Right atrium auricular region (tissue), 2 donors: ENCODE results near the gene BANP. TPM values are rescaled to one million over a fixed set of nuclear protein-coding genes. Genes with fewer than 3 reads are reported as not detected.
"Not testable (repeated sequence)": the region's sequence is repeated elsewhere in the genome, so short reads cannot be mapped to it uniquely, and the experiment has no call there.

Experiments used
- DNase-seq: peaks from one replicate; pipeline ENCODE4 v3.0.0-alpha.2; 2019; ENCODE audit warnings: low spot score
- H3K27ac ChIP-seq, 2 donors: fragments of 200-600 bp; sonication (generic); 1 replicate in 1 of 2; 2 replicates in 1 of 2; pipeline ENCODE4 v1.5.1; 2016 to 2019
- H3K27me3 ChIP-seq, 2 donors: fragments of 200-600 bp; sonication (generic); one replicate each; pipeline versions ENCODE4 v1.5.1 to v1.6.0; 2017 to 2019
- H3K36me3 ChIP-seq: fragments of 200-600 bp; sonication (generic); one replicate; pipeline ENCODE4 v1.5.1; 2016
- H3K4me1 ChIP-seq, 2 donors: fragments of 200-600 bp; sonication (generic); one replicate each; pipeline versions ENCODE4 v1.5.1 to v1.6.0; 2017 to 2019
- H3K4me3 ChIP-seq, 2 donors: fragments of 200-600 bp; sonication (generic); 1 replicate in 1 of 2; 2 replicates in 1 of 2; pipeline ENCODE4 v1.5.1; 2017 to 2019; ENCODE audit warnings: mild to moderate bottlenecking in 1 of 2, moderate library complexity in 1 of 2
- H3K9me3 ChIP-seq, 2 donors: fragments of 200-600 bp; sonication (generic); one replicate each; pipeline ENCODE4 v1.5.1; 2019
- CTCF ChIP-seq, 2 donors: fragments of 200-600 bp; sonication (generic); IDR thresholded peaks; one replicate each; pipeline ENCODE4 v1.5.1; 2019; ENCODE audit warnings: antibody characterized with exemption in 2 of 2
- total RNA-seq, 2 donors: library from RNA; depleted of rRNA; stranded (reverse); fragments of >200 nt; gene quantifications; one replicate each; pipeline ENCODE4 v1.1.0, GENCODE V29; 2016

BANP gene
- total RNA-seq, 2 donors from 2014 or later: 10.4 to 14.4 TPM

GRCh38 chr16:88086571-88087516 lies 135.6 kb downstream of the BANP start:
- H3K9me3 ChIP-seq: no peaks in the 10 kb centered on the region
- no peak for DNase-seq
- H3K4me3 ChIP-seq: no peak overlapping the region
- H3K36me3 ChIP-seq: no peaks in the 10 kb centered on the region
- no peak for TF ChIP-seq CTCF (IDR thresholded peaks at IDR 0.05)
- no peaks in the 10 kb centered on the region for H3K27me3 ChIP-seq
- peaks cover 0 to 16% of the 10 kb centered on the region in 2 donors for H3K4me1 ChIP-seq
- no peak overlapping the region for H3K27ac ChIP-seq

GRCh38 chr16:88087517-88087877 lies 136.3 kb downstream of the BANP start:
- Histone ChIP-seq H3K4me3 (no peak overlapping the region), H3K27me3 (no peaks in the 10 kb centered on the region), H3K9me3 (no peaks in the 10 kb centered on the region), H3K4me1 (peaks cover 0 to 19% of the 10 kb centered on the region in 2 donors), H3K27ac (no peak overlapping the region), H3K36me3 (no peaks in the 10 kb centered on the region)
- TF ChIP-seq CTCF (IDR thresholded peaks at IDR 0.05): no peak
- no peak for DNase-seq

GRCh38 chr16:88088161-88088581 lies 136.9 kb downstream of the BANP start:
- Histone ChIP-seq H3K27me3 (no peaks in the 10 kb centered on the region), H3K36me3 (no peaks in the 10 kb centered on the region), H3K9me3 (no peaks in the 10 kb centered on the region), H3K27ac (no peak overlapping the region), H3K4me1 (peaks cover 0 to 19% of the 10 kb centered on the region in 2 donors), H3K4me3 (no peak overlapping the region)
- TF ChIP-seq CTCF (IDR thresholded peaks at IDR 0.05): no peak
- peak; percentile 82 for DNase-seq

GRCh38 chr16:88088611-88089010 lies 137.4 kb downstream of the BANP start:
- not testable (repeated sequence) for H3K36me3 ChIP-seq, H3K27me3 ChIP-seq, H3K9me3 ChIP-seq, DNase-seq, H3K4me3 ChIP-seq
- Histone ChIP-seq H3K27ac (peak overlapping the region in 1 of 2 donors; percentile 35), H3K4me1 (peaks cover 0 to 19% of the 10 kb centered on the region in 2 donors)

- peak overlapping the region in 1 of 2 donors; percentile 35 for H3K27ac ChIP-seq
- H3K36me3 ChIP-seq, DNase-seq: not testable (repeated sequence)
Measured at GRCh38 chr16:88089071-88089470, 137.8 kb downstream of the BANP start.

GRCh38 chr16:88089632-88090376 lies 138.6 kb downstream of the BANP start:
- H3K9me3 ChIP-seq, H3K27ac ChIP-seq, H3K27me3 ChIP-seq, H3K4me3 ChIP-seq, H3K36me3 ChIP-seq: not testable (repeated sequence)
- H3K4me1 ChIP-seq: peaks cover 0 to 19% of the 10 kb centered on the region in 2 donors
- DNase-seq: peak; percentile 85

More at GRCh38 chr16:88089071-88089470, 137.8 kb downstream of the BANP start:
- not testable (repeated sequence) for H3K4me3 ChIP-seq, H3K9me3 ChIP-seq, H3K27me3 ChIP-seq
- peaks cover 0 to 19% of the 10 kb centered on the region in 2 donors for H3K4me1 ChIP-seq

- not testable (repeated sequence) for H3K9me3 ChIP-seq, H3K4me3 ChIP-seq, H3K27me3 ChIP-seq, DNase-seq, H3K36me3 ChIP-seq, H3K27ac ChIP-seq
- H3K4me1 ChIP-seq: peaks cover 0 to 19% of the 10 kb centered on the region in 2 donors
Measured at GRCh38 chr16:88090377-88091175, 139.3 kb downstream of the BANP start.

GRCh38 chr16:88091221-88091971 lies 140.2 kb downstream of the BANP start:
- H3K4me3 ChIP-seq, H3K9me3 ChIP-seq, H3K36me3 ChIP-seq, DNase-seq, H3K27me3 ChIP-seq: not testable (repeated sequence)
- Histone ChIP-seq H3K27ac (peak overlapping the region in 1 of 2 donors; percentile 2), H3K4me1 (peaks cover 0 to 19% of the 10 kb centered on the region in 2 donors)

GRCh38 chr16:88091972-88092302 lies 140.7 kb downstream of the BANP start:
- not testable (repeated sequence) for H3K4me3 ChIP-seq, DNase-seq, H3K27ac ChIP-seq, H3K36me3 ChIP-seq, H3K27me3 ChIP-seq
- Histone ChIP-seq H3K9me3 (peaks cover 0 to 13% of the 10 kb centered on the region in 2 donors), H3K4me1 (peaks cover 0 to 19% of the 10 kb centered on the region in 2 donors)
